B cell (primary cell): ENCODE data around the gene STIM1.

Source experiments
- EZH2 ChIP-seq: IDR thresholded peaks from 2 replicates; pipeline ENCODE4 v1.6.1; 2012; ENCODE audit warnings: borderline replicate concordance, low read depth, mild to moderate bottlenecking, moderate library complexity, low read length; ENCODE audit not compliant: insufficient read depth, poor library complexity, severe bottlenecking
- TF ChIP-seq, protein P1 (sequence below): fragments of 200-600 bp; IDR thresholded peaks from one replicate; pipeline ENCODE4 v1.8.0; 2022; ENCODE audit warnings: antibody characterized with exemption, mild to moderate bottlenecking

DNA sequence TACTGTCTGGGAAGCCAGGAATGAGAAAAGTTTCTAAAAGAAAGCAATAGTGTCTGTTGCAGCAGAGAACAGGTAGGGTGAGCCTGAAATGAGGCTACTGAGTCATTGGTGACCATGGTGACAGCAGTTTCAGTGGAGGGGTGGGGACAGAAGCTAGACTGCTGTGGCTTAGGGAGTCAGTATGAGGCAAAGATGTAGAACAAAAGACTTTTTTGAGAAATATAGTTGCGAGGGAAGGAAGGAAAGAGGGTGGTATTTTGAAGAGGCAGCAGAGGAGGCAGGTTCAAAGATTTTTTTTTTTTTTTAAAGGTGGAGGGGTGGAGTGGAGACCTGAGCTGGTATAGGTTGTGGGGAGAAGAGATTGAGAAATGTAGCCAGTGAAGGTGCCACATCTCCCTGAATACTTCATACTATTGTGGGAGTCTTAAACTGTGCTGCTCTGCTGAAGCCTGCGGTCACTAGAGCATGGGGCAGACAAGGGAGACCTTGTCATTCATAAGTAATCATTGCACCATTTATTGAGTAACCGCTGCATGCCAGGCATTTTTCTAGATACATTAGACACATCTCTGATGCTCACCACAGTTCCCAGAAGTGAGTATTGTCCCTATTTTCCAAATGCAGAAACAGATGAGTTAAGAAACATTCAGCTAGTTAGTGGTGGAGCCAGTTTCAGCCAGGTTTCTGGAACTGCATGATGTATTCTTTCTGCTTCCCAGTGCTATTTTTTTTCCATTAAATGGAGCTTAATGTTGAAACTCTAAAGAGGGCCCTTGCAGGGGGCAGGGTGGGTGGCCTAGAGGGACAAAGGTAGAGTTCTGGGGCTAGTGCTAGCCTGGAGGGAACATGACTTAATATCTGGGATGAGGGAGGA lies 49.9 kb downstream of the STIM1 start:
- TF ChIP-seq, protein P1, sequence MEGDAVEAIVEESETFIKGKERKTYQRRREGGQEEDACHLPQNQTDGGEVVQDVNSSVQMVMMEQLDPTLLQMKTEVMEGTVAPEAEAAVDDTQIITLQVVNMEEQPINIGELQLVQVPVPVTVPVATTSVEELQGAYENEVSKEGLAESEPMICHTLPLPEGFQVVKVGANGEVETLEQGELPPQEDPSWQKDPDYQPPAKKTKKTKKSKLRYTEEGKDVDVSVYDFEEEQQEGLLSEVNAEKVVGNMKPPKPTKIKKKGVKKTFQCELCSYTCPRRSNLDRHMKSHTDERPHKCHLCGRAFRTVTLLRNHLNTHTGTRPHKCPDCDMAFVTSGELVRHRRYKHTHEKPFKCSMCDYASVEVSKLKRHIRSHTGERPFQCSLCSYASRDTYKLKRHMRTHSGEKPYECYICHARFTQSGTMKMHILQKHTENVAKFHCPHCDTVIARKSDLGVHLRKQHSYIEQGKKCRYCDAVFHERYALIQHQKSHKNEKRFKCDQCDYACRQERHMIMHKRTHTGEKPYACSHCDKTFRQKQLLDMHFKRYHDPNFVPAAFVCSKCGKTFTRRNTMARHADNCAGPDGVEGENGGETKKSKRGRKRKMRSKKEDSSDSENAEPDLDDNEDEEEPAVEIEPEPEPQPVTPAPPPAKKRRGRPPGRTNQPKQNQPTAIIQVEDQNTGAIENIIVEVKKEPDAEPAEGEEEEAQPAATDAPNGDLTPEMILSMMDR: no peak
- TF ChIP-seq EZH2: no peak
